Measurements from ENCODE around the gene IFT43. TPM values are rescaled to one million over a fixed set of nuclear protein-coding genes. Genes with fewer than 3 reads are reported as not detected.

IFT43 gene
- total RNA-seq, 1 experiment from 2014 or later: 98.8 TPM

DNA sequence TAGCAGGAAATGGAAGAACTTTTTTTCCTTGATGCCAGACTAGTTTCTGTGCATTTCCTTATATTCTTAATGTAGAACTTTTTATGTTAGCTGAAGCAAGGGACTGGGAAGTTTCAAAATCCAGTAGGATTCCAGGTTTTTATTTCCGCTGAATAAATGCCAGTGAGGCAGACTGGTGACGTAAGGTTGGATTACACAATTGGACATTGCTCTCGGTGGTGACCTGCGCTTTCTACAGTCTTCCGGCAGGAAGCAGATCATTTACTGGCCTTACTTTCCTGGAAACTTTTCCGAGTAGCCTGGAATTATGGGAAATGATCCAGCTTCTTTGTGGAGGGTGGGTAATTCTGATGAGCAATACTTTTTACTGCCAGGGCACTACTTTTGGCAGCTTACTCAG is 3.6 kb downstream of the IFT43 start:
- Histone ChIP-seq H3K9me2 (ENCODE audit: insufficient read depth) (no peaks in the 10 kb centered on the region), H3K4me2 (no peak overlapping the region), H3K4me1 (replicated peaks; ENCODE audit: insufficient read depth) (peaks cover 18% of the 10 kb centered on the region), H3K9me3 (ENCODE audit: insufficient read depth, low read depth) (no peaks in the 10 kb centered on the region), H3K79me2 (ENCODE audit: low read depth) (peaks cover 17% of the 10 kb centered on the region), H3F3A (ENCODE audit: insufficient read depth, low read depth) (no peaks in the 10 kb centered on the region; the same call in 1 of the 2 replicates), H3K4me3 (no peak overlapping the region), H3K36me3 (ENCODE audit: low read depth) (peaks cover 8% of the 10 kb centered on the region; the same call in 1 of the 2 replicates), H4K20me1 (ENCODE audit: insufficient read depth) (no peaks in the 10 kb centered on the region), H3K27ac (no peak overlapping the region), H3K27me3 (ENCODE audit: insufficient read depth, low read depth) (no peaks in the 10 kb centered on the region), H2AFZ (no peak overlapping the region)
- DNase-seq: no peak
- no TSS peak for BruUV-seq (replicated peaks)
- POLR2A ChIA-PET (ENCODE audit: unreplicated experiment): no interaction called here
- CTCF ChIA-PET: interaction anchor here (0.6 kb wide), 1 partner anchor 133 kb away, joined by 3 read pairs; no protein-coding TSS in a partner anchor
- intact Hi-C loops (cut with micrococcal nuclease; ENCODE audit: unreplicated experiment): loop anchor here (5.0 kb wide), 2 partner anchors 398 to 658 kb away; no protein-coding TSS in a partner anchor
- TF ChIP-seq, protein P1, sequence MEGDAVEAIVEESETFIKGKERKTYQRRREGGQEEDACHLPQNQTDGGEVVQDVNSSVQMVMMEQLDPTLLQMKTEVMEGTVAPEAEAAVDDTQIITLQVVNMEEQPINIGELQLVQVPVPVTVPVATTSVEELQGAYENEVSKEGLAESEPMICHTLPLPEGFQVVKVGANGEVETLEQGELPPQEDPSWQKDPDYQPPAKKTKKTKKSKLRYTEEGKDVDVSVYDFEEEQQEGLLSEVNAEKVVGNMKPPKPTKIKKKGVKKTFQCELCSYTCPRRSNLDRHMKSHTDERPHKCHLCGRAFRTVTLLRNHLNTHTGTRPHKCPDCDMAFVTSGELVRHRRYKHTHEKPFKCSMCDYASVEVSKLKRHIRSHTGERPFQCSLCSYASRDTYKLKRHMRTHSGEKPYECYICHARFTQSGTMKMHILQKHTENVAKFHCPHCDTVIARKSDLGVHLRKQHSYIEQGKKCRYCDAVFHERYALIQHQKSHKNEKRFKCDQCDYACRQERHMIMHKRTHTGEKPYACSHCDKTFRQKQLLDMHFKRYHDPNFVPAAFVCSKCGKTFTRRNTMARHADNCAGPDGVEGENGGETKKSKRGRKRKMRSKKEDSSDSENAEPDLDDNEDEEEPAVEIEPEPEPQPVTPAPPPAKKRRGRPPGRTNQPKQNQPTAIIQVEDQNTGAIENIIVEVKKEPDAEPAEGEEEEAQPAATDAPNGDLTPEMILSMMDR (conservative IDR thresholded peaks at IDR 0.05): no peak
- no peak for TF ChIP-seq EZH2 (IDR thresholded peaks at IDR 0.05; ENCODE audit: low read depth)

DNA sequence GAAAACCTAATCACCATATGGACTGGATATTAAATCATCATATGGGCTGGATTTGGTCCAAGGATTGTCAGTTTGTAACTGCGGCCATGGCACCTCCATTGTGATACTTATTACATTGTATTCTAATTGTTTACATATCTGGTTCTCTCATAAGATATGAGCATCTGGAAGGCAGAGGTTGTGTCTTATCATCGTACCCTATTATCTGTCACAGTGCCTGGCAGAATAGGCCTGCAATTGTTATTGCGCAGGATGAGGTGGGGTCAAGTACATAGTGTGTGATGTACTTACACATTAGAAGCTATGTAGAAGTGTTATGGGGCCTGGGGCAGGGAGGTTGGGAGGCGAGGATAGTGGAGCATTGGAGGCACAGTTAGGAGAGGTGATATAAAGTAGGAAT is 4.7 kb downstream of the IFT43 start:
- no peaks in the 10 kb centered on the region; the same call in 1 of the 2 replicates for H3F3A ChIP-seq (ENCODE audit: insufficient read depth, low read depth)
- H2AFZ ChIP-seq: no peak overlapping the region
- peaks cover 17% of the 10 kb centered on the region for H3K79me2 ChIP-seq (ENCODE audit: low read depth)
- H3K4me1 ChIP-seq (replicated peaks; ENCODE audit: insufficient read depth): peaks cover 13% of the 10 kb centered on the region
- H3K9me2 ChIP-seq (ENCODE audit: insufficient read depth): no peaks in the 10 kb centered on the region
- intact Hi-C loops (cut with micrococcal nuclease; ENCODE audit: unreplicated experiment): no loop called here
- TF ChIP-seq, protein P1 (conservative IDR thresholded peaks at IDR 0.05): no peak
- TF ChIP-seq EZH2 (IDR thresholded peaks at IDR 0.05; ENCODE audit: low read depth): no peak
- CTCF ChIA-PET: interaction anchor here (0.7 kb wide), 1 partner anchor 26 kb away, joined by 4 read pairs; no protein-coding TSS in a partner anchor
- peaks cover 20% of the 10 kb centered on the region for H3K36me3 ChIP-seq (ENCODE audit: low read depth)
- peaks cover 11% of the 10 kb centered on the region; the same call in 1 of the 2 replicates for H4K20me1 ChIP-seq (ENCODE audit: insufficient read depth)
- DNase-seq: no peak
- POLR2A ChIA-PET (ENCODE audit: unreplicated experiment): interaction anchor here (0.6 to 0.7 kb wide), 2 partner anchors 204 to 1677 kb away, joined by 3 to 4 read pairs; no protein-coding TSS in a partner anchor
- H3K27me3 ChIP-seq (ENCODE audit: insufficient read depth, low read depth): no peaks in the 10 kb centered on the region
- H3K4me3 ChIP-seq: no peak overlapping the region
- no peak overlapping the region for H3K27ac ChIP-seq
- BruUV-seq (replicated peaks): no TSS peak
- H3K9me3 ChIP-seq (ENCODE audit: insufficient read depth, low read depth): no peaks in the 10 kb centered on the region
- H3K4me2 ChIP-seq: no peak overlapping the region

DNA sequence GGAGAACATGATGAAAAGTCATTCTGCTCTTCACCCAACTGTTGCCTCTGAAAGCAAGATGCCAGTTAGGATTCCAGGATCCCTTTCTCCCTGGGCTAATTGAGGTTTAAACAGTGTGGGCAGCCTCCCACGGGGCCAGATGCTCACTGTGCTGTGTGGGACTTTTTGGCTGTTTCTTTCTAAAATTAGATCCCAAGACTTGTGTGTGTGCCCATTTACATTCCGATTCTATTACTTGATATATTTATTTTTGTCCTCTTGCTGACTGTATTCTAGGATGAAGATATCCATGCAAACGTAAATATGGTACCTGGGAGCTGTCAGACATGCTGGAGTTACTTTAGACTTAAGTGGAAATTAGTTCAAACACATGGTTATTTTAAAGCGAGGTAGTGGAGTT is 6.2 kb downstream of the IFT43 start:
- Histone ChIP-seq H3K4me3 (no peak overlapping the region), H3K4me2 (no peak overlapping the region), H2AFZ (no peak overlapping the region), H3K36me3 (ENCODE audit: low read depth) (peaks cover 31% of the 10 kb centered on the region), H3F3A (ENCODE audit: insufficient read depth, low read depth) (no peaks in the 10 kb centered on the region; the same call in 1 of the 2 replicates), H3K27ac (no peak overlapping the region), H4K20me1 (ENCODE audit: insufficient read depth) (peaks cover 13% of the 10 kb centered on the region; the same call in 1 of the 2 replicates), H3K9me2 (ENCODE audit: insufficient read depth) (no peaks in the 10 kb centered on the region), H3K9me3 (ENCODE audit: insufficient read depth, low read depth) (no peaks in the 10 kb centered on the region), H3K27me3 (ENCODE audit: insufficient read depth, low read depth) (no peaks in the 10 kb centered on the region), H3K79me2 (ENCODE audit: low read depth) (peaks cover 7% of the 10 kb centered on the region), H3K4me1 (replicated peaks; ENCODE audit: insufficient read depth) (peaks cover 7% of the 10 kb centered on the region)
- CTCF ChIA-PET: no interaction called here
- intact Hi-C loops (cut with micrococcal nuclease; ENCODE audit: unreplicated experiment): no loop called here
- TF ChIP-seq, protein P1 (conservative IDR thresholded peaks at IDR 0.05): no peak
- TF ChIP-seq EZH2 (IDR thresholded peaks at IDR 0.05; ENCODE audit: low read depth): no peak
- BruUV-seq (replicated peaks): no TSS peak
- POLR2A ChIA-PET (ENCODE audit: unreplicated experiment): no interaction called here
- no peak for DNase-seq

Data from PC-9 (cell line).